Measurements from ENCODE around the gene CDC14A. TPM values are rescaled to one million over a fixed set of nuclear protein-coding genes. Genes with fewer than 3 reads are reported as not detected.

CDC14A gene
- polyA plus RNA-seq, 1 of the 3 experiments (the other 2 are of a cell fraction), result 2.2 TPM

- no peaks in the 10 kb centered on the region for H4K20me1 ChIP-seq (ENCODE audit: insufficient read depth)
- peaks cover 0 to 6% of the 10 kb centered on the region in 2 experiments for H3K36me3 ChIP-seq (replicated peaks in 1 of 2; ENCODE audit: control insufficient read depth in 1 of 2, insufficient read depth in 2 of 2, low read length in 1 of 2)
- H3K79me2 ChIP-seq (ENCODE audit: insufficient read depth), result no peaks in the 10 kb centered on the region
- CTCF ChIA-PET, result interaction anchor here (2.1 to 13.5 kb wide), 2 partner anchors 94 to 419 kb away, joined by 4 to 263 read pairs; no protein-coding TSS in a partner anchor
- 92% methylated on average over 1 of the region's 1 CpG for WGBS (ENCODE audit: low lambda C conversion rate)
- no peaks in the 10 kb centered on the region for H3K27me3 ChIP-seq (ENCODE audit: insufficient read depth)
- H3K9me2 ChIP-seq, result no peaks in the 10 kb centered on the region
- no peak for DNase-seq
- POLR2A ChIA-PET, result no interaction called here
- H3K9me3 ChIP-seq, result no peaks in the 10 kb centered on the region
- no peak for TF ChIP-seq GATA2 (CRISPR knock-in tag; IDR thresholded peaks at IDR 0.05)
- TF ChIP-seq RAD21 (IDR thresholded peaks at IDR 0.05; ENCODE audit: low read length), result no peak
- no peak for TF ChIP-seq NFIC (IDR thresholded peaks at IDR 0.05; ENCODE audit: borderline replicate concordance)
- no peak for TF ChIP-seq SIN3A (IDR thresholded peaks at IDR 0.05; ENCODE audit: borderline replicate concordance, low read depth, low read length)
- TF ChIP-seq MEF2A (IDR thresholded peaks at IDR 0.05; ENCODE audit: borderline replicate concordance, low read depth), result no peak
- no peak for TF ChIP-seq MXI1 (IDR thresholded peaks at IDR 0.05; ENCODE audit: low read depth, low read length)
- TF ChIP-seq RCOR1 (IDR thresholded peaks at IDR 0.05; ENCODE audit: low read length), result no peak
- H3K4me3 ChIP-seq (ENCODE audit: low read depth in 2 of 2, low read length in 1 of 2), result no peak overlapping the region
- H3K4me1 ChIP-seq (ENCODE audit: control insufficient read depth in 1 of 2, insufficient read depth in 2 of 2, low read depth in 1 of 2, low read length in 1 of 2), result no peaks in the 10 kb centered on the region
- no peak overlapping the region for H3K4me2 ChIP-seq
- no peak overlapping the region for H3K9ac ChIP-seq
- H3K27ac ChIP-seq (ENCODE audit: low read depth in 2 of 2, low read length in 1 of 2), result no peak overlapping the region
- H2AFZ ChIP-seq (ENCODE audit: low read depth), result no peak overlapping the region
- no peaks in the 10 kb centered on the region for H3F3A ChIP-seq (replicated peaks; ENCODE audit: insufficient read depth)
Observed at GRCh38 chr1:100452641-100453040, 100.3 kb downstream of the CDC14A start.

DNA sequence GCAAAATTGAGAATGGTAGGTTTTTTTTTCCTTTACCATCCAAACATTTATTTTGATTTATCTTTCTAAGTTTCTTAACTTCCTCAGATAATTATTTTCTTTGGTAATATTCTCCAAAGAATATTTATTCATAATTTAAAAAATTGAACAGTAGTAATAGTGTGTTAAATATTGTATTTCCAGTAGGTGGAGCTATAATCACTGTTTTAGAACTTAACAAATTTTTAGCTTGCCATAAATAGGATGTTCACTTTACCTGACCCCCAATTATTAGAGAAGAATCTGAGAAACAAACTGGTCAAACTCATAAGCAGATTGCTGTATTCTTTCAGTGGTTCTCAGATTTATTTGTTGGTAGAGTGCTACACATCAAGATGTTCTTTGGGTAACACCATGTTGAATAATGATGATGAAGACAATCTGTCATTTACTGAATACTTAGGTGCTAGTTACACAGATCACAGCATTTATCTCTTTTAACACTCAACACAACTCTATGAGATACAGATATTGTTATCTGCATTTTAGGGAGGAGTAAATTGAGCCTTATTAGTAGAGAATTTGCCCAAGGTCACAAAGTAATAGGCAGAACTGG is 103.3 kb downstream of the CDC14A start:
- peaks cover 0 to 2% of the 10 kb centered on the region in 2 experiments; a peak in 2 of 4 replicates for H3K4me1 ChIP-seq (ENCODE audit: control insufficient read depth in 1 of 2, insufficient read depth in 2 of 2, low read depth in 1 of 2, low read length in 1 of 2)
- POLR2A ChIA-PET, result no interaction called here

More for the DNA sequence above, 103.3 kb downstream of the CDC14A start:
- Histone ChIP-seq H3K9me3 (no peaks in the 10 kb centered on the region), H3K4me3 (ENCODE audit: low read depth in 2 of 2, low read length in 1 of 2) (no peak overlapping the region), H3K4me2 (no peak overlapping the region), H3K27me3 (ENCODE audit: insufficient read depth) (no peaks in the 10 kb centered on the region), H3K9me2 (no peaks in the 10 kb centered on the region), H2AFZ (ENCODE audit: low read depth) (no peak overlapping the region), H3F3A (replicated peaks; ENCODE audit: insufficient read depth) (no peaks in the 10 kb centered on the region), H3K79me2 (ENCODE audit: insufficient read depth) (no peaks in the 10 kb centered on the region), H3K9ac (no peak overlapping the region), H4K20me1 (ENCODE audit: insufficient read depth) (no peaks in the 10 kb centered on the region), H3K36me3 (replicated peaks in 1 of 2; ENCODE audit: control insufficient read depth in 1 of 2, insufficient read depth in 2 of 2, low read length in 1 of 2) (peaks cover 0 to 6% of the 10 kb centered on the region in 2 experiments), H3K27ac (ENCODE audit: low read depth in 2 of 2, low read length in 1 of 2) (no peak overlapping the region)
- peak; percentile 41 for TF ChIP-seq RAD21 (IDR thresholded peaks at IDR 0.05; ENCODE audit: low read length)
- TF ChIP-seq, protein P1, sequence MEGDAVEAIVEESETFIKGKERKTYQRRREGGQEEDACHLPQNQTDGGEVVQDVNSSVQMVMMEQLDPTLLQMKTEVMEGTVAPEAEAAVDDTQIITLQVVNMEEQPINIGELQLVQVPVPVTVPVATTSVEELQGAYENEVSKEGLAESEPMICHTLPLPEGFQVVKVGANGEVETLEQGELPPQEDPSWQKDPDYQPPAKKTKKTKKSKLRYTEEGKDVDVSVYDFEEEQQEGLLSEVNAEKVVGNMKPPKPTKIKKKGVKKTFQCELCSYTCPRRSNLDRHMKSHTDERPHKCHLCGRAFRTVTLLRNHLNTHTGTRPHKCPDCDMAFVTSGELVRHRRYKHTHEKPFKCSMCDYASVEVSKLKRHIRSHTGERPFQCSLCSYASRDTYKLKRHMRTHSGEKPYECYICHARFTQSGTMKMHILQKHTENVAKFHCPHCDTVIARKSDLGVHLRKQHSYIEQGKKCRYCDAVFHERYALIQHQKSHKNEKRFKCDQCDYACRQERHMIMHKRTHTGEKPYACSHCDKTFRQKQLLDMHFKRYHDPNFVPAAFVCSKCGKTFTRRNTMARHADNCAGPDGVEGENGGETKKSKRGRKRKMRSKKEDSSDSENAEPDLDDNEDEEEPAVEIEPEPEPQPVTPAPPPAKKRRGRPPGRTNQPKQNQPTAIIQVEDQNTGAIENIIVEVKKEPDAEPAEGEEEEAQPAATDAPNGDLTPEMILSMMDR (IDR thresholded peaks at IDR 0.05), result peak; percentile 74
- TF ChIP-seq NFIC (IDR thresholded peaks at IDR 0.05; ENCODE audit: borderline replicate concordance), result no peak
- CTCF ChIA-PET, result interaction anchor here (0.5 to 13.5 kb wide), 38 partner anchors 9 to 927 kb away, joined by 3 to 263 read pairs (median 3); partner anchors contain the start of genes CDC14A and RTCA
- peak; percentile 6 for DNase-seq

All from SK-N-SH (cell line).